SJSA1 (cell line): Measurements from ENCODE around the gene ANKH. TPM values are rescaled to one million over a fixed set of nuclear protein-coding genes. Genes with fewer than 3 reads are reported as not detected.
"Not testable (repeated sequence)": the region's sequence is repeated elsewhere in the genome, so short reads cannot be mapped to it uniquely, and the experiment has no call there.

ENCODE experiments used
- DNase-seq, 2 experiments: peaks; one replicate each; pipeline ENCODE4 v3.0.0-alpha.2; 2015 to 2020; ENCODE audit warnings: low spot score in 2 of 2, low read depth in 1 of 2
- H3K27ac ChIP-seq: fragments of 250-450 bp; sonication (Bioruptor Pico); 2 replicates; pipeline ENCODE4 v1.5.1; 2020; ENCODE audit warnings: mild to moderate bottlenecking, moderate library complexity
- H3K27me3 ChIP-seq: fragments of 250-450 bp; sonication (Bioruptor Pico); replicated peaks from 2 replicates; pipeline ENCODE4 v1.5.1; 2020; ENCODE audit warnings: mild to moderate bottlenecking, moderate library complexity
- H3K36me3 ChIP-seq: fragments of 250-450 bp; sonication (Bioruptor Pico); 2 replicates; pipeline ENCODE4 v1.5.1; 2020; ENCODE audit warnings: mild to moderate bottlenecking
- H3K4me1 ChIP-seq: fragments of 250-450 bp; sonication (Bioruptor Pico); replicated peaks from 2 replicates; pipeline ENCODE4 v1.6.1; 2021; ENCODE audit warnings: mild to moderate bottlenecking
- H3K4me3 ChIP-seq: fragments of 250-450 bp; sonication (Bioruptor Pico); 2 replicates; pipeline ENCODE4 v1.5.1; 2020; ENCODE audit warnings: mild to moderate bottlenecking
- H3K9me3 ChIP-seq: fragments of 250-450 bp; sonication (Bioruptor Pico); replicated peaks from 2 replicates; pipeline ENCODE4 v1.5.1; 2020; ENCODE audit warnings: mild to moderate bottlenecking
- total RNA-seq: library from RNA; depleted of rRNA; stranded (reverse); fragments of >200 nt; shearing (Covaris generic); gene quantifications from 2 replicates; pipeline ENCODE4 v1.2.3, GENCODE V29; 2014

ANKH gene
- total RNA-seq, 1 experiment from 2014 or later, result 13.8 TPM

DNA sequence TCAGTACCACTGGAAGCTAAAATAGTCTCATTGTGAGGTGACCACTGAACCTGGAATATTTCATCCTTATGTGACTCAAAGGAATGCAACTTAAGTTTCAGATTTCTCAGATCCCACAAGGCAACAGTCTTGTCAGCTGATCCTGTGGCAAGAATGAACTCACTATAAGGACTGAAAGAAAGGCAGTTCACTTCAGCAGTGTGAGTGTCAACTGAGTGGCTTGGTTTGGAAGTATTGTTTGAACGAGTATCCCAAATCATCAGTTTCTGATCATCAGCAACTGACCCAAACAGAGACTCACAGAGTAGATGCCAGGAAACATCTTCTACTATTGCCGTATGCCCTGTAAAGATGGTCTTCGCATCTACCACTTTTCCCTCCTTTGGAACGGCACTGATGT is 74.2 kb downstream of the ANKH start:
- H3K36me3 ChIP-seq, H3K27ac ChIP-seq, H3K9me3 ChIP-seq, H3K4me3 ChIP-seq, DNase-seq, H3K4me1 ChIP-seq, H3K27me3 ChIP-seq: not testable (repeated sequence)

DNA sequence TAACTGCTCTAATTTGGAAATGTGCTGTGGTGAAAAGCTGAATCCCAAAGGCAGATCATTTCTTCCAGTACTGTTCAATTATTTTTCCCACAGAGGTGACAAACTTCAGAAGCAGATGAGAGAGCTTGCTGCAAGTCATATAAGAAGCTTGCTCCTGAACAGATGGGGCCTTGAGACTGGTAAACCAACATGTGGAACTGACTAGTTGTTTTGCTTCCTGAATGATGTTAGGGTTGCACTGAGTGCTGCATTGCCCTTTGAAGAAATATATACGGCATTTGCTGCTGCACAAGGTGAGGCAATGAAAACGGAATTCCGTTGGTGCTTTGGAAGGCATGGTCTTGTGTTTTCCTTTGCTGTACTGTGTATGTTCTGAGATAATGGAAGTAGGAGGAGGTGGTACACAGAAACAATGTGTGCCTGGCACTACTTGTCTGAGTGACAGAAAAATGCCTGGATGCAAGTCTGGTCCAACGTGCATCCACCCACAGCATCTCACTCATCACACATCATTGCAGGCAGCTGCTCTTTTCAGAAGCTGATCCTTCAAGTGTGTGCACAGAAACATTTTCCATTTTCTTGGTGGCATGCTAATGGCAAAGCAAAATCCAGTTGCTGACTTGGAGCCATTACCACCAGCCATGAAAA is 76.9 kb downstream of the ANKH start:
- no peaks in the 10 kb centered on the region for H3K36me3 ChIP-seq
- H3K27ac ChIP-seq, result no peak overlapping the region
- no peak for DNase-seq
- H3K4me3 ChIP-seq, result no peak overlapping the region
- no peaks in the 10 kb centered on the region; the same call in 1 of the 2 replicates for H3K4me1 ChIP-seq
- no peaks in the 10 kb centered on the region for H3K27me3 ChIP-seq
- H3K9me3 ChIP-seq, result no peaks in the 10 kb centered on the region

DNA sequence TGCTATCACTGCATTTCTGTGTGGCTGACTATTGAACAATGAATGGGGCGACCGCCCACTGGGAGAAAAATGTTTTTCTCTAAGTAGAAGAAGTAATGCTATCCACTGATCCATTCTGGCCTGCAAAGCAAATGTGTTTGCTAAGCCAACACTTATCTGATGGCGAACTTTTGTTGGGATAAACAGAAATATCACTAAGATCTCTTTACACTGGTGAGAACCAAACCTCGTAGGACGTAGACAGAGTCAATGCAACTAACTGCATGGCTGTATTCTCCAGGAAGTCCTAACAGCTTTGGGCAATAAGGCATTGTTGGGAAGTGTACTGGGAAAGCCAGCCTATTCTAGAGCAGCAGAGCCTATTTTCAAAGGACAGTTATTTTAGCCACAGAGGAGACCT is 77.7 kb downstream of the ANKH start:
- Histone ChIP-seq H3K27me3 (no peaks in the 10 kb centered on the region), H3K9me3 (no peaks in the 10 kb centered on the region), H3K36me3 (no peaks in the 10 kb centered on the region), H3K27ac (no peak overlapping the region), H3K4me1 (no peaks in the 10 kb centered on the region; the same call in 1 of the 2 replicates), H3K4me3 (no peak overlapping the region)
- DNase-seq, result no peak

DNA sequence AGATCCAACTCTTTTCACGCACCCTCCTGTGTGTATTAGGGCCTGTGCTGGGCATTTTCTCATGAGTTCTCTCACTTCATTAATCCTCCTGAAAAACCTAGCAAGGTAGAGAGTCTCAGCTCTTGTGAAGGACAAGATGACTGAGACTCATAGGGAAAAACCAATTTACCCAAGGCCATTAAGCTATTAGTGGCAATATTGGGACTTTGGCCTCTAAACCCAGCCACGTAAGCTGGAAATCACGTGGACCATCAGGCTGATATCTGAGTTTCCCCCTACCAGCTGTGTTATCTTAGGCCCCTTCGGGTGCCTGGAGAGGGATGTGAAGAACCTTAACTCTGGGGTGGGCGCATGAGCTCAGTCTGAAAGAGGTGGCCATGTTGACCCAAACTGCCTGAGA is 80.7 kb downstream of the ANKH start:
- DNase-seq, result no peak
- Histone ChIP-seq H3K4me1 (no peaks in the 10 kb centered on the region), H3K9me3 (no peaks in the 10 kb centered on the region), H3K4me3 (no peak overlapping the region), H3K36me3 (no peaks in the 10 kb centered on the region), H3K27me3 (no peaks in the 10 kb centered on the region), H3K27ac (no peak overlapping the region)

DNA sequence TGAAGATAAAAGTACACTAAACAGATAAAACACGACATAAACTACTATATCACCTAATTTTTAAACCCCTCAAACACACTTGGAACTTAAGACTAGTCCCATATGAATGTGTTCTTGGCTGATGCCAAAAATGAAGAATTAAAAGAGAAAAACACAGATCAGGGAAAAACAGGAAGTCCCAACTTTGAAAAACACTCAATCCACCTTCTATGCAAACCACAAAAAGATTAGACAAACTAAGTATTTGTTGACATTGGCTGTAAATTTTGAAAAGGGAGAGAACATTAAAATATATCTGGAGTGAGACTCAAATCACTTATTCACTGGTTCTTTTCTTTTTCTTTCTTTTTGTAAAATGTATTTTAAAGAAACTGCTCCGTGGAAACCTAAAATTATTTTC is 81.4 kb downstream of the ANKH start:
- Histone ChIP-seq H3K27ac (no peak overlapping the region), H3K4me3 (no peak overlapping the region), H3K9me3 (no peaks in the 10 kb centered on the region), H3K36me3 (no peaks in the 10 kb centered on the region), H3K27me3 (no peaks in the 10 kb centered on the region), H3K4me1 (no peaks in the 10 kb centered on the region)
- DNase-seq, result no peak

DNA sequence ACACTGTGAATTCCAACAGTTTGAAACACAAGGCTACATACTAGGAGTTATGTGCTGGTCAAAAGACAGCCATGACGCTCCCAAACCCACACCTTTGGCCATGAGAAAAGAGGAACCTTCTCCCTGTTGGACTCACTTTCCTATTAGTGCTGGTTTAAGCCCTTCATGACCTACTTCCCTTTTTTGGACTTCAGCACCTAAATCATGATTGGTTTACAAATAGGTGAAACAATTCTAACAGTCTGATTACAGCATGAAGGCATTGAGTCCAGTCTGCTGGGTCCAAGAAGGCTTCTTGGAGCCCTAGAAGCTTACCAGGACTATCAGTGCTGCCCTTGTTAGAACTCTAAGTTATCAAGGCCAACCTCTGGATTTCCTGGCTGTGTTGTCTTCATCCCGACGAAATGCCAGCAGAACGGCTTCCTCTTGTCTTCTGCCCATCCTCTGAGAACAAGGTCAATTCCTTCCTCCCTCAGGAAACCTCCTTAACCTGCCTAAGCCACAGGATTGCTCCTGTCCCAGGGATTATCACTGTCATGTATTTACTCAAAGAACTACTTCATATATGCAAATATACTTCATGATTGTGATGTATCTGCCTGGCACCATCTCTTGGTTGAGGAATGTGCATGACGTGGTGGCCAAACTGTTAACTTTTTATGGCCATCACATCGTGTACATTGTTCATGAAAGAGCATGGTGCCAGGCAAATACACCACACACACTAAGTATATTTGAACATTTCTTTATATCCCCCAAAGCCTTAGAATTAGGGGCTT is 83.6 kb downstream of the ANKH start:
- Histone ChIP-seq H3K4me3 (no peak overlapping the region), H3K9me3 (no peaks in the 10 kb centered on the region), H3K36me3 (no peaks in the 10 kb centered on the region), H3K27me3 (no peaks in the 10 kb centered on the region), H3K4me1 (no peaks in the 10 kb centered on the region), H3K27ac (no peak overlapping the region)
- no peak for DNase-seq

DNA sequence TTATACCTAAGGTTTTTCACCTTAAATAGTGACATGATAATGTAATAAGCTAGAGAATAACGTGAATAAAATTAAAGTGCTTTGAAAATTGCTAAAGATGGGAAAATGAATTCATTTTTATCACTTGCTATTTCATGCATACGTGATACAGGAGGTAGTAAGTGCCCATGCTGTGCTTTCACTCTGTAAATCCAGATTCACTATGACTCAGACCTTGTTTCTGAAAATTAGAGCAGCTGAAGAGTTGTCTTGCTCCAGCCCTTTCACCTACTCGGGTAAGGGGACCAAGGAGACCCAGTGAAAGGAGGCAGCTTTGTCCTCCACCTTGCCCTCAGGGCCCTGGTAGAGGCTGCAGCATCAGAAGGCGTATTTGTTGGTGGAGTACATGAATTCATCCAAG is 87.9 kb downstream of the ANKH start:
- H3K4me1 ChIP-seq, result no peaks in the 10 kb centered on the region
- no peaks in the 10 kb centered on the region for H3K36me3 ChIP-seq
- DNase-seq, result no peak
- no peaks in the 10 kb centered on the region for H3K27me3 ChIP-seq
- no peak overlapping the region for H3K4me3 ChIP-seq
- no peaks in the 10 kb centered on the region for H3K9me3 ChIP-seq
- no peak overlapping the region for H3K27ac ChIP-seq

DNA sequence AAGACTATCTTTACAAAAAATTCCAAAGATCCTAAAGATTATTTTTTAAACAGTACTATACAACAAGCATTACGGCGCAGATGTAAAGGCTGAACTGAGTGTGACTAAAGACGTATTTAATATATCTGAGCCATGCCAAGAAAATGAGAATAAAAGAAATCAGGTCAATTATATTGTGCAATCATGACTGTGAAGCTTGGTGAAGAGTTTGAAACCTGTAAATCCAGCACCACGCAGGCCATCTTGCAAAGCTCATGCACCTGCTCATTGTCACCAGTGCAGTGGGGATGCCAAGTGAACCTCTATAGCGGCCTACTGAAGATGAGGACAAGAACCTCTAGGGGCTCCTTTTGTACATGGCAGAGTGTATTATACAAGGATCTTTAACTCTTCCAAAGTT is 89.0 kb downstream of the ANKH start:
- no peak overlapping the region for H3K4me3 ChIP-seq
- no peaks in the 10 kb centered on the region for H3K27me3 ChIP-seq
- no peak overlapping the region for H3K27ac ChIP-seq
- DNase-seq, result no peak
- H3K4me1 ChIP-seq, result no peaks in the 10 kb centered on the region
- no peaks in the 10 kb centered on the region for H3K9me3 ChIP-seq
- H3K36me3 ChIP-seq, result no peaks in the 10 kb centered on the region

DNA sequence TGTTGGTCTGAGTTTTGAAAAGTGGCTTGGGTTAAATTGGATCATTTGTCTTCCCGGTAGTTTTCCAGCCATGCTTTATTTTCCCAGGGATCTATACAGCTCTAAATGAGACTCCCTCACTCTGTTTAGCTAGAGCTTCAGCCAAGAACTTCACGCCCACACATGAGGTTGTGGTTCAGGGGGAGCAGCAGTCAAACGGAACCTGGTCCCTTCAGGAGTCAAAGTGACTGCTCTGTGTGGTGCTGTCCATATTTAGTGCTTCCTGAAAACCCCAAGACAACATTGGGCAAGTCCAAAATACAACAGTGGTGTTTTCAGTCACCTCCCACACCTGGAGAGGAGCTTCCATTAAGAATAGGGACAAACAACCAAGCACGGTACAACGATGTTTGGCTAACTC is 90.5 kb downstream of the ANKH start:
- Histone ChIP-seq H3K27ac (no peak overlapping the region), H3K36me3 (no peaks in the 10 kb centered on the region), H3K4me1 (no peaks in the 10 kb centered on the region), H3K9me3 (no peaks in the 10 kb centered on the region), H3K4me3 (no peak overlapping the region), H3K27me3 (no peaks in the 10 kb centered on the region)
- no peak for DNase-seq

DNA sequence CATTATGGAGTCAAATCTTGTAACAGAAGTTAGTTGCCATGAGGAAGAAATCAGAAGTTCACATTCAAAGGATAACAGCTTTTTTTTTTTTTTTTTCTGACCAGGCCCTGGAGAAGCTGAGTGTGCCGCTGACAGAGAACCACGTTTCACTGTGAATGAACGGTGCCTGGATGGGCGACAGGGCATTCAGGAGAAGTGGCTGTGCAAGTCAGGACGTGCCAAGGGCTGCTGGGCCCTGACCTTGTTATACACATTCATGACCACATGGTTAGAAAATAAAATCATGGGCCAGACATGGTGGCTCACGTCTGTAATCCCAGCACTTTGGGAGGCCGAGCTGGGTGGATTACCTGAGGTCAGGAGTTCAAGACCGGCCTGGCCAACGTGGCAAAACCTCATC is 91.6 kb downstream of the ANKH start:
- H3K36me3 ChIP-seq, result no peaks in the 10 kb centered on the region
- no peaks in the 10 kb centered on the region for H3K4me1 ChIP-seq
- H3K9me3 ChIP-seq, result no peaks in the 10 kb centered on the region
- DNase-seq, result no peak
- no peaks in the 10 kb centered on the region for H3K27me3 ChIP-seq
- no peak overlapping the region for H3K27ac ChIP-seq
- no peak overlapping the region for H3K4me3 ChIP-seq

DNA sequence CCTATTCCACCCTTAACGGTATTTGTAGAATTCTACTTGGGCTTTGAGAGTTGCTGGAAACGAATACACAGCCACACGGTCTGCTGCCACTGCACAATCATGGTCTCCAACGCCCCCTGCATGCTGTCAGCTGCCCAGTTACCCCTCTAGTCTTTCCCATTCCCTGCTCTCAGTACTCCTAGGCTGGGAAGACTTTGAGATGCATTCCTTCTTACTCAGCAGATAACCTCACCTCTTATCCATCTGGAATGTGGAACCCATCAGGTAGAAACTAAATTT is 92.8 kb downstream of the ANKH start:
- Histone ChIP-seq H3K9me3 (no peaks in the 10 kb centered on the region), H3K27ac (no peak overlapping the region), H3K4me1 (no peaks in the 10 kb centered on the region), H3K36me3 (no peaks in the 10 kb centered on the region), H3K4me3 (no peak overlapping the region), H3K27me3 (no peaks in the 10 kb centered on the region)
- no peak for DNase-seq

DNA sequence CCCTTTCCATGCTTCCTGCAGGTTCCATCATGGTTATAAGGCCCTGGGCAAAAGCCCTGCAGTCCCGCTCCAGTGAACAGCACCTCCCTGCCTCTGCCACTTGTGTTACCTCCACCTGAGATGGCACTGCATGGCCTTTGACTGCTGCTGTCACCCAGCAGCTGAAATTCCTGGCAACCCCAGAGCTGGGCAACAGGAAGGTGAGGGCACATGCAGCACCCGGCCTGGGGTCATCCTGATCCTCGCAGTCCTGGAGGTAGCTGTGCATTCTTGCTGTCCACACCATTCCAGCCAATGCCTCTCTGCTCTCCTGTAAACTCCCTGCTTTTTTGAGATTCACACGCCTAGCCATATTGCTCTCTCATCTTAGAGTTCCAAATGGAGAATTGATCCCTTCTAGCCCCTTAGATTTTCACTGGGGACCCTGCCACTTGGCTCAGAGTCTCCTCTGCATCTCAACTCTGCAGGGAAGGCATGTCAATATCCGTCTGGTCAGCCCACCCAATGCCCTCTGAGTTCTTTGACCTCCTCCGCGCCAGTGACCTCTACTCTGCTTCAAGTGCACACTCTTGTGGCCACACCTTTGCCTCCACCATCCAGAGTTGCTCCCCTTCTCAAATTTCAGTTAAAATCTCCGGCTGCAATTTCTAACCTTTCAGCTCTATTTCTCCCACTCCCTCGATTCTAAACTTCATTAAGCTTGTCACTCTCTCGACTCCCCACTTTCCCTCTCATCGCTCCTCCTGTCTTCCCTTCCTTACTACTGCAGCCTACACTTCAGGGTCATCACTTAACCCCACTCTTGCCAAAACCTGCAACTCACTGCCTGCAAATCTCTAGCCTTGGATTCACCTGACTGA is 93.4 kb downstream of the ANKH start:
- Histone ChIP-seq H3K27me3 (no peaks in the 10 kb centered on the region), H3K4me1 (no peaks in the 10 kb centered on the region), H3K27ac (no peak overlapping the region), H3K4me3 (no peak overlapping the region), H3K36me3 (no peaks in the 10 kb centered on the region), H3K9me3 (no peaks in the 10 kb centered on the region)
- no peak for DNase-seq

DNA sequence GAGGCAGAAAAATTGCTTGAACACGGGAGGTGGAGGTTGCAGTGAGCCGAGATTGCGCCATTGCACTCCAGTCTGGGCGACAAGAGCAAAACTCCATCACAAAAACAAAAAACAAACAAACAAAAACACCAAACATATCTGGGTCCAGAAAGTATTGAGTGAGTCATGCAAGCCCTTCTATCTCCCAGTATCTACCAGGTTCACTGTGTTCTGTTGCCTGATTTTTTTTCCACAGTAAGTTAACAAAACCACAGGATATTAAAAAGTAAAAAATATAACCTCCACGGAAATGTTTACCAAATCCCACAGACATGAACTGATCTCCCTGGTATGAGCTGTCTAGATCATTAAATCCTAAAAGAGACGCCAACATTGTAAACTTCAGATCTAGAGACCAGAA is 94.4 kb downstream of the ANKH start:
- DNase-seq, result no peak
- Histone ChIP-seq H3K4me1 (no peaks in the 10 kb centered on the region), H3K9me3 (no peaks in the 10 kb centered on the region), H3K36me3 (no peaks in the 10 kb centered on the region), H3K4me3 (no peak overlapping the region), H3K27me3 (no peaks in the 10 kb centered on the region), H3K27ac (no peak overlapping the region)

DNA sequence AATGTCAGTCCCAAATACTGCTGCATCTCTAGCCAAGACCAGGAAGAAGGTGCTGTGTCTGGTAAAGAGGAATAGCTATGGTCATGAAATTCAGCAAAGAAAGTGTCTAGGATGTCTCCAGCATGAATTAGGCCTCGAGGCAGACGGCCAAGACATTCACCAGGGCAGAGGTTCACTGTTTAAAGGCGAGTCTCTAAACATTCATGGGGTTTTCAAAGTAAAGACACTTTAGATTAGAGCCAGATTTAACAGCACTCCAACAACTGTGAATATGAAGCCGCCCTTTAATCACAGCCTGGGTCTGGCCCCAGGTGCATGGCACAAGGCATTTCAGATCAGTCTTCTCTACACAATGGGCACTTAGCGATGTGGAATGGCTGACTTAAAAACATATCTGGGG is 95.0 kb downstream of the ANKH start:
- Histone ChIP-seq H3K36me3 (no peaks in the 10 kb centered on the region), H3K4me1 (no peaks in the 10 kb centered on the region), H3K27ac (no peak overlapping the region), H3K27me3 (no peaks in the 10 kb centered on the region), H3K4me3 (no peak overlapping the region), H3K9me3 (no peaks in the 10 kb centered on the region)
- DNase-seq, result no peak
